Inflammatory macrophage treated with lipopolysaccharide for 4 hours (primary cell): Measurements from ENCODE around the gene GPR6.

ENCODE experiments used
- DNase-seq: peaks from one replicate; pipeline ENCODE4 v3.0.0-alpha.2; 2020

GPR6 gene

GRCh38 chr6:110002676-110003075 lies 24.6 kb downstream of the GPR6 start:
- no peak for DNase-seq

- no peak for DNase-seq
Observed at GRCh38 chr6:110013386-110013785, 35.3 kb downstream of the GPR6 start.

GRCh38 chr6:110015206-110015605 lies 37.1 kb downstream of the GPR6 start:
- DNase-seq, result no peak

- no peak for DNase-seq
Observed at GRCh38 chr6:110017306-110017705, 39.2 kb downstream of the GPR6 start.

- no peak for DNase-seq
Observed at GRCh38 chr6:110017946-110018345, 39.8 kb downstream of the GPR6 start.

GRCh38 chr6:110018486-110018885 lies 40.4 kb downstream of the GPR6 start:
- DNase-seq, result no peak

GRCh38 chr6:110020888-110021287 lies 42.8 kb downstream of the GPR6 start:
- peak; percentile 43 for DNase-seq

- no peak for DNase-seq
Observed at GRCh38 chr6:110029144-110029543, 51.0 kb downstream of the GPR6 start.
